Fibroblast of upper back skin (primary cell): Measurements from ENCODE around the gene TCAIM.
"Not testable (repeated sequence)": the region's sequence is repeated elsewhere in the genome, so short reads cannot be mapped to it uniquely, and the experiment has no call there.

Source experiments
- DNase-seq: peaks from one replicate; pipeline ENCODE4 v3.0.0-alpha.2; 2013

The TCAIM gene

DNA sequence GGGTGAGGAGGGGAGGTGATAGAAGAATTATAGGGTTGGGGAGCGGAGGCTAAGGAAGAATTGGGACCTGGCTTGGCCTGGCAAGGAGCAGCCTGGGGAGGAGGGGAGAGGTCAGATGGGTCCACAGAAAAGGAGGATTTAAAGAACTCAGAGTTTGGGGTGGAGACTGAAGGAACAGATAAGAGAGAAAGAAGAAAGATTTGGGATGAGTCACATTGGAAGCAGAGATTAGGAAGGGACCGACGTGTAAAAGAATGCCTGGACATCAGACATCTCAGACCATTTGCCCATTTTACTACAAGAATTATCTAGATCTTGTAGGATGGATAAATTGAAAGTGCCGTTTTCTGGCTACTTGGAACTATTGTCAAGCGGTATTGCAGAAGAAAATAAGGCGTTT lies 10.4 kb downstream of the TCAIM start:
- DNase-seq, result no peak

- DNase-seq, result no peak
Observed at GRCh38 chr3:44353355-44353924, 14.9 kb downstream of the TCAIM start.

DNA sequence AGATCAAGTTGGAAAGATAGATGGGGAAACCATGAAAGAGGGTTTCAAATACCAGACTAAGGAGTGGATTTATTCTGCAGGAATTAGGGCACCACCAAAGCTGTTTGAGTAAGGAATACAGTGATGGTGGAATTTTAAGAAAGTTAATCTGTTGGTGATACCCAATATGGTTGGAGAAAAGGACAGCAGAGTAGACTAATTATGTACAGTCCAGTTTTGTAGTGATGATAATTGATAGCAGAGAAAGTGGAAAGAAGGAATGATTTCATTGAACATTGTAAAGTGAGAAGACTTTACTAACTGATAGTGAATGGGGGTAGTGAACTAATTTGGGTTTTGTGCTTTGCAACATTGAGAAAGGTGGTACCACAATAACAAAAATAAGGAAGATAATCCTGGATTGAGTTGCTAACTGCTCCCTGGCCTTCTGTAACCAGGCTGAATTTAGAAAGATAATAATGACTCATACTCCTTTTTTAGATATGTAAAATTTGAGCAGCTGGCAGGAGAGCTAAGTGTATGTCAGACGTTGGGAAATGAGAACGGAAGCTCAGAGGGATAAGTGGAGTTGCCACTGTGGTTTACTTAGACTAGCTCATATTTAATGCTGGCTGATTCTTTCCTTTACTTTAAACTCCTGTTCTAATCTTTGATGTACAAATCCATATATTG lies 16.9 kb downstream of the TCAIM start:
- peak; percentile 77 for DNase-seq

GRCh38 chr3:44359146-44359751 lies 20.7 kb downstream of the TCAIM start:
- no peak for DNase-seq

DNA sequence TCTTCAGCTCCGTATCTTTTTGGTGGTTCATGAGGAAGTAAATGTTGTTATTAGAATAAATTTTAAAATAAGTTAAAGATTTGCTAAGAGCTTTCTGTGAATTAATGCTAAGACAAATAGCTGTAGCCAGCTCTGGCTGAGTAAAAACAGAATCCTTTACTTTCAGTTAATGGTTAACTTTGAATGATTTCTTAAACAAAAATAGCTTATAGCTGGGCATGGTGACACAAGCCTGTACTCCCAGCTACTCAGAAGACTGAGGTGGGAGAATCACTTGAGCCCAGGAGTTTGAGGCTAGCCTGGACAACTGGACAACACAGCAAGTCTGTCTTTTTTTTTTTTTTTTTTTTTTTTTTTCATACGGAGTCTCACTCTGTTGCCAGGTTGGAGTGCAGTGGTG lies 25.0 kb downstream of the TCAIM start:
- no peak for DNase-seq

GRCh38 chr3:44365952-44366351 lies 27.4 kb downstream of the TCAIM start:
- DNase-seq, result no peak

DNA sequence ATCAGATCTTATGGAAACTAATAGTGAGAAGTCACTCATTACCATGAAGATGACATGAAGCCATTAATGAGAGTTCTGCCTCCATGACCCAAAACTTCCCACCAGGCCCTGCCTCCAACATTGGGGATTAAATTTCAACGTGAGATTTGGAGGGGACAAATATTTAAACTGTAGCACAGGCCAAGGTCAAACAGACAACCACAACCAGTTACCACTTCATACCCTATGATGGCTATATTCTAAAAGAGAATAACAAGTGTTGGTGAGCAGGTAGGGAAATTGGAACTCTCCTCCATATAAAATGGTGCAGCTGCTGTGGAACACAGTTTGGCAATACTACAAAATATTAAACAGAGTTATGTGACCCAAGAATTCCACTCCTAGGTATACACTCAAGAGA lies 36.9 kb downstream of the TCAIM start:
- no peak for DNase-seq

GRCh38 chr3:44387404-44387803 lies 48.8 kb downstream of the TCAIM start:
- DNase-seq, result no peak

GRCh38 chr3:44392489-44392888 lies 53.9 kb downstream of the TCAIM start:
- no peak for DNase-seq

DNA sequence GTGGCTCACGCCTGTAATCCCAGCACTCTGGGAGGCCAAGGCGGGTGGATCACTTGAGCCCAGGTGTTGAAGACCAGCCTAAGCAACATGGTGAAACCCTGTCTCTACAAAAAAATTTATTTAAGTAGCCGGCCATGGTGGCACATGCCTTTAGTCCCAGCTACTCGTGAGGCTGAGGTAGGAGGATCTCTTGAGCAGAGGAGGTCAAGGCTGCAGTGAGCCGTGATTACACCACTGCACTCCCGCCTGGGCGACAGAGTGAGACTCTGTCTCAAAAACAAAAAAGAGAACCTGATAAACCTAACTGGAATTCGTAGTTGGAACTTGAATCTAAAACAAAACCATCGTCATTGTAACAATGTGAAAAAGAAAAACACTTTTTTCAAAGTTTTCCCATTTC lies 57.1 kb downstream of the TCAIM start:
- no peak for DNase-seq

DNA sequence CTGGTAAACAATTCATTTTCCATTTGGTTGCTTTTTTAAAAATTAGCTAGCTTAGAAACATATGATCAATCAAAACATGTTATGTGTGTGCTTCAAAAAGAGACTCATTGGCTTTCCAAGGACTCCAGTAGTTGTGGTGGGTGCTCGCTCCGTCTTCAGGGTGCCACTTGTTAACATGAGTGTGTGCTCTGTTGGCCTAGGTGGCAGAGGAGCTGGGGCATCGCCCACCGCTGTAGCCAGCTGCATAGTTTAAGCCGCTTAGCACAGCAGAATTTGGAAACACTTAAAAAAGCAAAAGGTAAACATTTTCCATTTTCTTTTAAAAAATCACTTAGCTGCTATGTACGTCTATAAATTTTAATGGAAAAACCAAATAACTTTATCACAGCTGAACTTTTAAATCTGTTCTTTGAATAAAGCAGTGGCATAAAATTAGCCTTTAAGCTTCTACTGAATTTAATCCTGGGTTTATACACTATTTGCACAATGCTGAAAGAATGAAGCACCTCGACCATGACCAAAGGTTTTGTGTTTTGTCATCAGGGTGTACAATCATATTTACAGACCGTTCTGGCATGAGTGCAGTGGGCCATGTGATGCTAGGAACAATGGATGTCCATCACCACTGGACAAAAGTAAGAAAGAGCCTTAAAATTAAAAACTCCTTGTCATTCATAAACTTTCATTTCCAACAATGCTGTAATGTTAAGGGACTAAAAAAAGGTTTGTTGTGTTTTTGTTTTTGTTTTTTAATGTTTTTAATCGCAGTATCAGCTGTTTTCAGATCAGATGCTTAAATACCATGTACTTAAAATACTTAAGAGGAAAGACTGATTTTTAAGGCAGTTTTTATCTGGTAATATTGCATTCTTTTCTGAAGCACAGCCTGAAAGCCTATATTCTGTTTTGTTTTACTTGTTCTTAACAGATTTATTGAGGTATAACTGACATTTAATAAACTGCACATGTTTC lies 57.9 kb downstream of the TCAIM start:
- DNase-seq, result no peak

- not testable (repeated sequence) for DNase-seq
Observed at GRCh38 chr3:44398271-44398670, 59.7 kb downstream of the TCAIM start.

- no peak for DNase-seq
Observed at GRCh38 chr3:44398853-44399252, 60.3 kb downstream of the TCAIM start.

DNA sequence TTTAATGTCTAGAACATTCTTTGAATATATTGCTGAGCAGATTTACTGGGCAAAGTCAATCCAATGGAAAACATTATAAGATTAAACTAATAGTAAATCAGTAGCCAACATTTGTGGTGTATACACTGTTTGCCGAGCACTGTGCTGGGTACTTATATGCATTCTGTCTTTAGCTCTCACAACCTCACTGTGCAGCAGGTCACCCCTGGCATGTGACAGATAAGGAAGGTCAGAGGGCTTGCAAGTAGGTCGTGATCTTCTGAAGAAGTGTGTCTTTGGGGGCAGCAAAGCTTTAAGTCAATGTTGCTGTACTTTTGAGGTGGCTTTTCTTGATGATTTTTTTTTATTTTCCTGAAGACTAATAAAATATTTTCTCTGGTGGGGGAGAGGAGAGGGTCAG lies 62.2 kb downstream of the TCAIM start:
- DNase-seq, result no peak

- DNase-seq, result no peak
Observed at GRCh38 chr3:44402548-44402947, 64.0 kb downstream of the TCAIM start.

DNA sequence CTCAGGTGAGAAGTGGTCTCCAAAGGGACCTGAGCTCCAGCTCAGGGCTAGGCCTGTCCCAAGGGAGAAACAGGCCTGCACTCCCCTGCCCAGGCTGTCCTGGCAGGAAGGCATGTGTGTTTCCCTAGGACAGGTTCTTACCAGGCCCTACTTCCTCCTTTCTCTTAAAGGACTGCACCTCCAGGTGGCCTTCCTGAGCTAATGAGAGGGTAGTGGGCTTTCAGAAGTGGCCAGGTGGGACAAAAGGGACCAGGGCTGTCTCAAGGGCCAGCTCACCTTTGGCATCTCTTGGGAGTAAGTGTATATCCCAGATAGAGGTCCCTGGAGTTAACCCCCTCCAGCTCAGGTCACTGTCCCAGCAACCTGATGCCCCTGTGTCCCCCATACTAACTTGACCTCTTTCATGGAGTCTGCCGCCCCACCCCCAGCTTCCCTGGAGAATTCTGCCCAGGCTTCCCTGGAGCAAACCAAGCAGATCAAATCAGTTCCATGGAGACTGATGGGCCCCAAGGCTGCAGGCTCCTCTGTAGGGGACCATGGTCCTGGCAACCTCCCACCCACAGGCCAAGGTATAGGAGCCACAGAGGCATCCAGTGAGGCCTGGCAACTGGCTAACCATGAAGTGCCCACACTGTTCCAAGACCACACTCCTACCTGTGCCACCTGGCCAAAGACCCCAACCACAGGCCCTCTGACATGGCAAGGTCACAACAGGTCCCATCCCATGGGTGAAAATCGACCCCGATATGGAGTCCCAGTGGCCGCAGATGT lies 71.3 kb downstream of the TCAIM start:
- no peak for DNase-seq

DNA sequence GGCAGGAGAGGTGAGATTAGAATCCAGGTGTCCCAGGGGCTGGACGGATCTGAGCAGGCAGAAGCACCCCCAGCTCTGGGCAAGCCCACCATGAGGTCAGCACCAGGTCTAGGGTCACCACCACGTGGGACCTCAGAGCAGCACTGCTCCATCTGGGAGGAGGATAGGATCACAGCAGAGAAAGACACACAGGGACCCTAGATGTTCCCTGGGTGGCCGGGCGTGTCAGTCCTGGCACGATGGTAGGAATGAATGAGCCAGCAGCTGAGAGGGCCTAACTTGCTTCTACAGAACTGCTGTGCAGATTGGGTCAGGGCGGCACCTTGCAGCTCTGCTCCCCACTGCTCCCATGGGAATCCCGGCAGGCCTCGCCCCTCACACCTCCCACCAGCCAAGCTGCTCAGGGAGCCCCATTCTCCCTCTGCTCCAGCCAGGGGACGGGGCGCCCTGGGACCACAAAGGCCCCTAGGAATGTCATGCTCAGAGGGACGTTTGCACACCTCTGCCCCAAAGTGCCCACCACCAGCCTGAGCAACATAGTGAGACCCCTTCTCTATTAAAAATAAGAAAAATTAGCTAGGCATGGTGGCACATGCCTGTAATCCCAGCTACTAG lies 72.6 kb downstream of the TCAIM start:
- DNase-seq, result no peak

- DNase-seq, result no peak
Observed at GRCh38 chr3:44412365-44412764, 73.8 kb downstream of the TCAIM start.

DNA sequence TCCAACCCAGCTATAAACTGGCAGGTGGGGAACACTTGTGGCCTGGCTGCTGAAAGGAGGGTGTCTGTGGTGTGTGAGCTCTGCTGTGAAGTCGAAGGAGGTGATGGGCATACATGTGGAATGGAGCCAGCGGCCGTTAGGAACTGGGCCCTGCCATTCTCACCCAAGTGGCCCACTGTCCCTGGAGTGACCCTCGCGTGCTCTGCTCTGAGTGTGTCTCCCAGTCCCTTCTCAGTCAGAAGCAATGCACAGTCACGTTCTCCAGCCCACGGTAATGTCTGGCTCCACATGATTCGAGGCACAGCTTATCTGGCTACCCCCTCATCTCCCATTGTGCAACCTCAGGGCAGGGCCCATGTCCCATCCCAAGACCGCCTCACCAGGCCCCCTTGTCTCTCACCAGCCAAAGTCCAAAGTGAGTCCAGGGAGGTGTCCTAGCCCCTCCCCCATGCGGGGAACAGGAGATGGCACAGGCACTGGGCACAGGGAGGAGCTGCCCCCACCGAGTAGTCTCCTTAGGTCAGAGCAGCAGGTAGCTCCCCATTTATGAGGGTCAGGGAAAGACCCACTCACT lies 76.0 kb downstream of the TCAIM start:
- DNase-seq, result no peak

- no peak for DNase-seq
Observed at GRCh38 chr3:44415421-44415820, 76.9 kb downstream of the TCAIM start.
